CD4-positive, alpha-beta T cell treated with Interleukin-6 at 100 ng/mL for 8 hours (primary cell): ENCODE data around the gene PLAA.
A peak's percentile ranks its signal among the peaks of the same experiment; 100 is the strongest.

Source experiments
- DNase-seq: peaks from one replicate; pipeline ENCODE4 v3.0.0-alpha.2; 2020; ENCODE audit warnings: mixed read lengths, low spot score

PLAA gene

GRCh38 chr9:26946753-26947727, at the start of gene PLAA:
TSS of gene PLAA (minus strand) at chr9:26947242. CDS start at chr9:26947045, 197 bp downstream.
- DNase-seq, result peak; percentile 77

GRCh38 chr9:26995810-26996209, 48.8 kb upstream of the PLAA start:
- DNase-seq, result no peak

DNA sequence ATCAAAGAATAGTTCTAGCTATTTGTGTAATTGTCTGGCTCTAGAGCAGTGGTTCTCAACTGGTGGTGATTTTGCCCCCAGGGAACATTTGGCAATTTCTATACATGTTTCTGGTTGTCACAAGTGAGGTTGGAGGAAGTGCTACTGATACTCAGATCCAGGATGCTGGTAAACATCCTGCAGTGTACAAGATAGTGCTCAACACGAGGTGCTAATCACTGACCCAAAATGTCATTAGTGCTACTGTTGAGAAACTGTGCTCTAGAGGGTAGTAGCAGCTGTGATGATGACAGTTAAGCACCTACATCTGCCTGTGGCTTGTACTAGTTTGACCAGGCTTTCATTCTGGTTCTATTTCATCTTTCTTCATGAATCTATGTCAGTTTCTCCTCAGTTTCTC, 36.3 kb upstream of the PLAA start:
- no peak for DNase-seq

DNA sequence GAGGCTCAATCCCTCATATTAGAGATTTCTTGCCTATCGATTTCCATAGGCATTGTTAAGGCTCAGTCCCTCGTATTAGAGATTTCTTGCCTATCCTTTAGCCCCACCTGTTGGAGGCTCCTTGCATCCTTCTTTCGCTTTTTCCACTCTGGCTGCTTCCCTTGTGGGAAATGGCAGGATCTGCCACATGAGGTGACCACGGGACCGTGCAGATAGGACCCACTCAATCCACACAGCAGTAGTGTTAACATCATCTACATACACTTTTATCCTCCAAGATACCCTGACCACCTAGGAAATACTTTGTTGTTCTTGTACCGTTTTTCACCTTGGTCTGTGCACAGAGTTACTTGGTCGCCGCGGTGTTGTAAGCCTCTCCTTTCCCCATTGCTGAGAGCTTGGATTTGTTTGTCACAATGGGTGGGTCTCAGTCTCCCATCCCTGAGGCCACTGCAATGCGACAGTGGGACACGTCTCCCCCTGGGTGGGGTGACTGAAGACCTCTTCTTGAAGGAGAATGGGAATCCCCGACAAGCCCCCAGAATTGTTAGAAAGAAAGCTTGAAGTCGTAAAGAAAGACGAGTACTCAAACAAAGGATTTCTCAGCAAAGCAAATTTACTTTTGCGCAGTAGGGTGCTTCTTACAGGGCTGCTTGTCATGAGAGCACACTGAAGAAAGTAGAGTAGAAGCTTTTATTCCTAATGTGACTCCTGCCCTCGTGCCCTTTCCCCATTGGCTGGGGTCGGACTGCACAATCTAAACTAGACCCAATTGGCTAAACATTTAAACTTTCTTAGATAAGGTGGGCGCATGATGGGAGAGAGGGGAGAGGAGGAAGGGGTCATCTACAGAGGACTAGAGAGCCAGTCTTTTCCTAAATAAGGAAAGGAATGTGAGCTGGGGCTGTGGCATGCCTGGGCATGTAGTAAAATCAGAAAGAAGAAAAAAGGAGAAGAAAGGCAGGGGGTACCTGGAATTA, 29.0 kb upstream of the PLAA start:
- DNase-seq, result no peak

GRCh38 chr9:26974927-26975326, 27.9 kb upstream of the PLAA start:
- DNase-seq, result no peak

DNA sequence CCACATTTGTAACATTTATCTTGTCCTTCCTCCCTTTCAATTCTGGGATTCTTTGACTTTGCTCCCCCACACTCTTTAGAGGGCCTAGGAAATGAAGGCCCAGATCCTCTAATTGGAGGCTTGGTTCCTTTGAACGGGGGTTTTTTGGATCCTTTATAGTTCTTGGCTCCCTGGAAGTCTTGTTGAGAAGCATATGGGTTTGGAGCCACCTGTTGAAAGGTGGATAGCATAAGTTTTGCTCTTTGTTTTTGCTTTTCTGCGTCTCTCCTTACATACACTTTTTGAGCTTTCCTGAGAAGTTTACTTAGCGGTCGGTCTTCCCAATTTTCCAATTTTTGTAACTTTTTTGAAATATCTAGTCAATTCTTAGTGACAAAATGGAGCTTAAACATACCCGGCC, 26.9 kb upstream of the PLAA start:
- DNase-seq, result no peak

DNA sequence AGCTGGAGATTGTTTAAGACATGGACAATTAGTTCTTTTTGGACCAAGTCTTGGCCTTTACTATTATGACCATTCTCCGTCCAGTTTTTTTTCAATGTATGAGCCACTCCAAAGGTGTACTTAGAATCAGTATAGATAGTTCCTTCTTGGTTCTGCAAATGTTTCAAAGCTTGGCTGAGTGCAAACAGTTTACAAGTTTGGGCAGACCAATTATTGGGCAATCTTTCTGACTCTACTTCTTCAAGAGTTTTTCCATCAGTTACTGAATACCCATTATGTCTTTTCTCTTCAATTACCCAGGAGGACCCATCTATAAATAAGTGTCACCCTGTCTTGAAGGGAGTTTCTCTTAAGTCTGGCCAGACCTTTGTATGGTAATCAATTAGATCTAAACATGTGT, 24.7 kb upstream of the PLAA start:
- DNase-seq, result no peak

DNA sequence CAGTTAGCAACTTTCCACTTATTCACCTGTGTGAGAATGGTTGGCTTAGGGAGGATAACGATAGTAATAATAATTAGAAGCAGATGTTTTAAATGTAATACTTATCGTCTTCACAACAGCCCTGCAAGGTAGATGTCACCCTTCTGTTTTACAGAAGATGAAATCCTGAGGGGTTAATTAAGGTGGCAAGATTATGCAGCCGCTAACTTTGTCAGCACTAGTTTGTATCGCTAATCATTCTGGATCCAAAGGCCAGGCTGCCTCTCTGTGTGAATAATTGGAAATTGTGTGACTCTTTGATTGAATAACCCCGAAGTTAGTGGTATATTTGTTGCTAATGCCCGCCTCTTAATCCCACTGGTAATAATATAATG, 9.8 kb upstream of the PLAA start:
- no peak for DNase-seq

GRCh38 chr9:26955921-26956859, 9.1 kb upstream of the PLAA start, which contains the start of gene IFT74:
TSS of gene IFT74 (plus strand) at chr9:26956412. CDS start at chr9:26961968, 5,556 bp downstream.
- DNase-seq, result peak; percentile 94

- DNase-seq, result no peak
Observed at GRCh38 chr9:26955222-26955903, 8.3 kb upstream of the PLAA start.

- DNase-seq, result no peak
Observed at GRCh38 chr9:26954050-26954508, 7.0 kb upstream of the PLAA start.

DNA sequence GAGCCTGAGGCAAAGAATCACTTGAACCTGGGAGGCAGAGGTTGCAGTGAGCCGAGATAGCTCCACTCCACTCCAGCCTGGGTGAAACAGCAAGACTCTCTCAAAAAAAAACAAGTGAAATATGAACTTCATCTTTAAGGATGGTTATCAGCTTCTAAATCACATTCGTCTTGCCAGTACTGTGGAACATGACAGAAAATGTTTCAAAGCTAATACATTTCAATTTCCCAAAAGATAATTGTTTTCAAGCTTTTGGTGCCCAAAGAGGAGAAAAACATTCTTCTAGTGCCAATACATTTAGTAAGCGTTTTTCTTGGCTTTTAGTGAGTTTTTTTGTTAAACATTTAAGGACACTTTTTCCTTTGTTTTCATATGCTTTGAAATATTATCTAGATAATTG, 4.8 kb upstream of the PLAA start:
- DNase-seq, result no peak

DNA sequence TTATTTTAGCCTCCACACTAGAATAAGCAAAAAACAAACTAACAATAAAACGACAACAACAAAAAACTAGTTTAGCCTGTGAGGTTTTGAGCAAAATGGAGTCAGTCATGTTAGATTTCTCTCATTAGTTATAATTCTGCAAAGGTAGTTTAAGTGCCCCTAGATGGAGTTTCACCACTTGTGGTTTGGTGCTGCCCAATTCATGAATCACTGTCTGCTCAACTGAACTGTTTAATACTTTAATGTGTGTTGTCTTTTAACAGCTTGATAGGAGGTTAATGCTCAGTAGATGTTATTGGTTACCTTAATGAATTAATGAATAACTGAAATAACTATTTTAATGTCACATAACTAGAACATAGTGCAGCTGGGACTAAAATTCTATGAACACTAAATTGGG, 3.5 kb upstream of the PLAA start:
- DNase-seq, result no peak

GRCh38 chr9:26949637-26950069, 2.6 kb upstream of the PLAA start:
- DNase-seq, result no peak

DNA sequence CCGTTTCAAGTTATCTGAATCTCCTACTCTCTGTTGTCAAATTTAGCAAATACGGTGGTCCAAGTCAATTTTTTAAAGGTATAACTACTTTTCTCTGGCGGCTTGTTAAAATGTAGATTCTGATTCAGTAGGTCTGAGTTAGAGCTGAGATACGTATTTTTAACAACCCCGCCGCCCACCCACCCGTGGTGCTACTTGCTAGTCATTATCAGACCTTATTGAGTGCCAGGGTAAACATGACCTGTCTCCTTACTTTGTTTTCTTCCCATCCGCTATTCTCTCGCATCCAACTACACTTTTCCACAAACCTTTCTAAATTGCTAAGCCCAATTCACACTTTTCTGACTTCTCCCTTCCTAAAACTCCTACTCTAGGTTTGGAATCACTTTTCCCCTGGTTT, 694 bp upstream of the PLAA start:
- no peak for DNase-seq

- DNase-seq, result no peak
Observed at GRCh38 chr9:26945591-26945990, 1.5 kb downstream of the PLAA start.

- DNase-seq, result no peak
Observed at GRCh38 chr9:26940779-26941178, 6.3 kb downstream of the PLAA start.

DNA sequence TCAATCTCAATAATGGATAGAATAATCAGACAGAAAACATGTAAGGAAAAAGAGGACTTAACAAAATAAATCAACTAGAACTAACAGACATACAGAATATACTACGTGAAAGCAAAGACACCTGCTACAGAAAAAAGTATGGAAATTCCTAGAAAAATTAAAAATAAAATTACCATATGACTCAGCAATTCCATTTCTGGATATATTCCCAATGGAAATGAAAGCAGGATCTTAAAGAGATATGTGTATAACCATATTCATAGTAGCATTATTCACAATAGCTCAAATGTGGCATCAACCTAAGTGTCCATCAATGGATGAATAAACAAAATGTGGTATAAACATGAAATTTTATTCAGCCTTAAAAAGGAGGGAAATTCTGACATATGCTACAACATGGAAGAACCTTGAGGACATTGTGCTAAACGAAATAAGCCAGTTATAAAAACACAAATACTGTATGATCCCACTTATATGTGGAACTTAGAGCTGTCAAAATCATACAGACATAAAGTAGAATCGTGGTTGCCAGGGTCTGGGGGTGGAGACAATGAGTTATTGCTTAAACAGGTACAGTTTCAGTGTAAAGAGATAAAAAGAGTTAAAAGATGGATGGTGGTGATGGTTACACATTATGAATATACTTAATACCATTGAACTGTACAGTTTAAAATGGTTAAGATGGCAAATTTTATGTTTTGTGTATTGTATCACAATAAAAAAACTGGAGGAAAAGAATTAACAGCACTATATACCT, 6.9 kb downstream of the PLAA start:
- no peak for DNase-seq

DNA sequence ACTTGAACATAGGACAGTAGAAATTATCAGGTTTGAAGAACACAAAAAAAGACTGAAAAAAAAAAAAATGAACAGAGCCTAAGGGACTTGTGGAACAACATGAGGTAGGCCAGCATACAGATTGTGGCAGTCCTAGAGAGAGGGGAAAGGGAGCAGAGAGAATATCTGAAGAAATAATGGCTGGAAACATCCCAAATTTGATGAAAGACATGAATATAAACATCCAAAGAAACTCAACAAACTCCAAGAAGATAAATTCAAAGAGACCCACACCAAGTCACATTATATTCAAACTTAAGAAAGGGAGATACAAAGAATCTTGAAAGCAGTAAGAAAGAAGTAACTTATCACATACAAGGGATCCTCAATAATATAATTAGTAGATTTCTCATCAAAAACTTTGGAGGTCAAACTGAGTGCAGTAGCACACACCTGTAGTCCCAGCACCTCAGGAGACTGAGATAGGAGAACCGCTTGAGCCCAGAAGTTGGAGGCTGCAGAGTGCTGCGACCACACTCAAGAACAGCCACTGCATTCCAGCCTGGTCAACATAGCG, 9.1 kb downstream of the PLAA start:
- no peak for DNase-seq

DNA sequence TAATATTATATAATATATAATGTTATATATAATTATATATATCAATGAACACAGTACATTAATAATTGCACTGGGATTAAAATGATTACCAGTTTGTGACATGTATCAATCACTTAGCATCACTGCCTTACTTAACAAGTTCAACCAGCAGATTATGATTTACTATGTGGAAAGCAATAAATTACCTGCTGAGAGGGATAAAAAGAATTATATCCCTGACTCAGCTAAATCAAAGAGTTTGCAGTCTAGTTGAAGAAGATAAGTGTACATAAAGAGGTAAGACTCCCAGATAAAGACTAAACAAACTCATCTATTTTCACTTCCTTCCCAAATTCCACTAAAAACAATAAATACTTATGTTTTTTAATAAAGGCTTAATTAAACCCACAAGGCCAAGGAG, 11.2 kb downstream of the PLAA start:
- DNase-seq, result no peak
